Measurements from ENCODE around the gene NANOS3. TPM values are rescaled to one million over a fixed set of nuclear protein-coding genes. Genes with fewer than 3 reads are reported as not detected.

Gene NANOS3
- total and polyA plus RNA-seq, 2 of the 13 experiments (the other 11 are each of a cell fraction or from before 2014, with no cell fraction given) = 0.21 TPM; not detected in 1

GRCh38 chr19:13926715-13927114 is 49.8 kb downstream of the NANOS3 start:
- no peaks in the 10 kb centered on the region for H3K27me3 ChIP-seq (ENCODE audit: control insufficient read depth in 1 of 2, insufficient read depth in 2 of 2, low read length in 2 of 2)
- no peak for TF ChIP-seq ZNF337 (CRISPR knock-in tag; IDR thresholded peaks at IDR 0.05; ENCODE audit: borderline replicate concordance, low read depth)
- no peak for TF ChIP-seq ZNF720 (CRISPR knock-in tag; IDR thresholded peaks at IDR 0.05)
- no peak for TF ChIP-seq U2AF1 (optimal IDR thresholded peaks at IDR 0.05; ENCODE audit: low read depth, low read length)
- no peak for TF ChIP-seq ZNF530 (CRISPR knock-in tag; IDR thresholded peaks at IDR 0.05; ENCODE audit: low read depth)
- TF ChIP-seq ZFP36L2 (CRISPR knock-in tag; IDR thresholded peaks at IDR 0.05) = no peak
- H3K36me3 ChIP-seq (replicated peaks in 1 of 2; ENCODE audit: control insufficient read depth in 1 of 2, insufficient read depth in 2 of 2, low read length in 2 of 2) = peaks cover 8 to 28% of the 10 kb centered on the region in 2 experiments
- CTCF ChIA-PET (ENCODE audit: low intra/inter-chr PET ratio, low total read pairs) = no interaction called here
- H3K9ac ChIP-seq (ENCODE audit: insufficient read depth, low read depth, low read length) = no peak overlapping the region
- intact Hi-C loops (cut with micrococcal nuclease; ENCODE audit: unreplicated experiment) = no loop called here
- H3K4me2 ChIP-seq (ENCODE audit: low read depth, low read length) = no peak overlapping the region
- no TSS peak for BruUV-seq (replicated peaks)
- no peak for DNase-seq (ENCODE audit: low spot score)
- in situ Hi-C loops (cut with HindIII; ENCODE audit: extremely low pct_ligation_motif_present, low pct_unique_long_range_greater_than_20kb) = no loop called here
- WGBS (ENCODE audit: low lambda C conversion rate) = 93% methylated on average over 7 of the region's 8 CpGs
- no peak for FAIRE-seq
- no peaks in the 10 kb centered on the region for H3K4me1 ChIP-seq (ENCODE audit: insufficient read depth, low read length)
- POLR2A ChIA-PET = no interaction called here
- no peak for ATAC-seq
- H4K20me1 ChIP-seq (ENCODE audit: insufficient read depth, low read length) = no peaks in the 10 kb centered on the region
- no peaks in the 10 kb centered on the region for H3K9me3 ChIP-seq (ENCODE audit: low read length)
- no peaks in the 10 kb centered on the region for H3K79me2 ChIP-seq (ENCODE audit: insufficient read depth, low read length)
- H3K27ac ChIP-seq (ENCODE audit: extremely low read length, insufficient read depth, low read length) = no peak overlapping the region
- H2AFZ ChIP-seq (ENCODE audit: low read length) = no peak overlapping the region
- H3K4me3 ChIP-seq (replicated peaks in 1 of 3; ENCODE audit: insufficient read depth in 1 of 3, low read depth in 2 of 3, low read length in 3 of 3) = no peak overlapping the region

- POLR2A ChIA-PET = no interaction called here
- Histone ChIP-seq H2AFZ (ENCODE audit: low read length) (no peak overlapping the region), H3K9me3 (ENCODE audit: low read length) (no peaks in the 10 kb centered on the region), H3K79me2 (ENCODE audit: insufficient read depth, low read length) (no peaks in the 10 kb centered on the region), H3K9ac (ENCODE audit: insufficient read depth, low read depth, low read length) (no peak overlapping the region), H3K4me3 (replicated peaks in 1 of 3; ENCODE audit: insufficient read depth in 1 of 3, low read depth in 2 of 3, low read length in 3 of 3) (no peak overlapping the region), H3K27ac (ENCODE audit: extremely low read length, insufficient read depth, low read length) (no peak overlapping the region), H3K4me2 (ENCODE audit: low read depth, low read length) (no peak overlapping the region), H3K36me3 (replicated peaks in 1 of 2; ENCODE audit: control insufficient read depth in 1 of 2, insufficient read depth in 2 of 2, low read length in 2 of 2) (peaks cover 8 to 21% of the 10 kb centered on the region in 2 experiments), H3K27me3 (ENCODE audit: control insufficient read depth in 1 of 2, insufficient read depth in 2 of 2, low read length in 2 of 2) (peaks cover 0 to 4% of the 10 kb centered on the region in 2 experiments; a peak in 1 of 5 replicates), H4K20me1 (ENCODE audit: insufficient read depth, low read length) (no peaks in the 10 kb centered on the region), H3K4me1 (ENCODE audit: insufficient read depth, low read length) (peaks cover 2% of the 10 kb centered on the region)
- no TSS peak for BruUV-seq (replicated peaks)
- DNase-seq (ENCODE audit: low spot score) (no peak), ATAC-seq (no peak), FAIRE-seq (no peak)
- in situ Hi-C loops (cut with HindIII; ENCODE audit: extremely low pct_ligation_motif_present, low pct_unique_long_range_greater_than_20kb) = no loop called here
- 95% methylated on average over 8 of the region's 12 CpGs for WGBS (ENCODE audit: low lambda C conversion rate)
- intact Hi-C loops (cut with micrococcal nuclease; ENCODE audit: unreplicated experiment) = no loop called here
- CTCF ChIA-PET (ENCODE audit: low intra/inter-chr PET ratio, low total read pairs) = no interaction called here
- TF ChIP-seq NPAS2 (CRISPR knock-in tag; IDR thresholded peaks at IDR 0.05; ENCODE audit: borderline replicate concordance) (no peak), RBM22 (optimal IDR thresholded peaks at IDR 0.05; ENCODE audit: low read length) (no peak), ZNF414 (CRISPR knock-in tag; IDR thresholded peaks at IDR 0.05) (no peak), IRF9 (CRISPR knock-in tag; IDR thresholded peaks at IDR 0.05; ENCODE audit: borderline replicate concordance) (no peak), ZNF460 (CRISPR knock-in tag; IDR thresholded peaks at IDR 0.05; ENCODE audit: borderline replicate concordance) (no peak), ZNF674 (CRISPR knock-in tag; IDR thresholded peaks at IDR 0.05; ENCODE audit: low read depth) (no peak), KLF16 (CRISPR knock-in tag; IDR thresholded peaks at IDR 0.05) (no peak), IKZF4 (CRISPR knock-in tag; IDR thresholded peaks at IDR 0.05; ENCODE audit: borderline replicate concordance, low read depth, not compliant biosample characterization) (no peak), ZKSCAN8 (CRISPR knock-in tag; IDR thresholded peaks at IDR 0.05; ENCODE audit: borderline replicate concordance) (no peak), FOSL2 (CRISPR knock-in tag; IDR thresholded peaks at IDR 0.05) (no peak), MTA3 (CRISPR knock-in tag; IDR thresholded peaks at IDR 0.05) (no peak), ZNF556 (CRISPR knock-in tag; IDR thresholded peaks at IDR 0.05; ENCODE audit: borderline replicate concordance) (no peak), DRAP1 (CRISPR knock-in tag; IDR thresholded peaks at IDR 0.05) (no peak), KLF12 (CRISPR knock-in tag; IDR thresholded peaks at IDR 0.05; ENCODE audit: borderline replicate concordance) (no peak)
These were observed 52.4 kb downstream of the NANOS3 start for GRCh38 chr19:13929340-13929739.

All from HepG2 (cell line).